ENCODE results near the gene MMP10.
"Not testable (repeated sequence)": the region's sequence is repeated elsewhere in the genome, so short reads cannot be mapped to it uniquely, and the experiment has no call there.

MMP10 gene

GRCh38 chr11:102783016-102783415 is 2.6 kb upstream of the MMP10 start:
- no peak for DNase-seq (ENCODE audit: low spot score)

GRCh38 chr11:102781676-102782075 is 1.2 kb upstream of the MMP10 start:
- no peak for DNase-seq (ENCODE audit: low spot score)

DNA sequence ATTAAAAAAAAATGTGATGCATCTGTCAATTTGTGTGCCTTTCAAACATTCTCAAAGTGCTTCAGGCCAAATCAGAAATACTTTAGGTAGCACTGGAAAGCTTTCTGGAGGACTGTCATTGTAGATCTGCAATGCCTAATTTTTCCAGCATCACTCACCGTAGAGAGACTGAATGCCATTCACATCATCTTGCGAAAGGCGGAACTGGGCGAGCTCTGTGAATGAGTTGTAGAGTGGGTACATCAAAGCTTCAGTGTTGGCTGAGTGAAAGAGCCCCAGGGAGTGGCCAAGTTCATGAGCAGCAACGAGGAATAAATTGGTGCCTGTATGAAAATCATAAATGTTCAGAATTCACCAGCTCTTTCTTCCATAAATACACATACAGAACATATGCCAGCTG is 4.0 kb downstream of the MMP10 start:
- DNase-seq (ENCODE audit: low spot score), result no peak

GRCh38 chr11:102773386-102773785 is 7.0 kb downstream of the MMP10 start:
- DNase-seq (ENCODE audit: low spot score), result no peak

DNA sequence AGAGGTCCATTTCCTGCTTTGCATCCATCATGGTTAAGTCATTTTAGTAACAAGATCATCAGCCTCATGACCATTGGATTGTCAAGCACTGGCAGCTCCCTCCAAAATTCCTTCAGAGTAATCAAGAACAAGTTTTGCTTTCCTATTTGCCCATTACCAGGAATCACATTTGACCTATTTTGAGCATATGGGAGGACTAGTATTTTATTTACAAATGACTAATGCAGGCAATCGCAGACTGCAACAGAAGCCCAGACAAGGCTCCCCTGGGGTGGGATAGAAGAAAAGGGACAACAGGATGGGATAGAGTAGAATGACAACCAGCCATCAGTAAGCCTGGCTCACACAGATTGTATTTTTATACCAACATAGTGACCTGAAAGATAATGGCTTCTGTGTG is 9.1 kb downstream of the MMP10 start:
- no peak for DNase-seq (ENCODE audit: low spot score)

DNA sequence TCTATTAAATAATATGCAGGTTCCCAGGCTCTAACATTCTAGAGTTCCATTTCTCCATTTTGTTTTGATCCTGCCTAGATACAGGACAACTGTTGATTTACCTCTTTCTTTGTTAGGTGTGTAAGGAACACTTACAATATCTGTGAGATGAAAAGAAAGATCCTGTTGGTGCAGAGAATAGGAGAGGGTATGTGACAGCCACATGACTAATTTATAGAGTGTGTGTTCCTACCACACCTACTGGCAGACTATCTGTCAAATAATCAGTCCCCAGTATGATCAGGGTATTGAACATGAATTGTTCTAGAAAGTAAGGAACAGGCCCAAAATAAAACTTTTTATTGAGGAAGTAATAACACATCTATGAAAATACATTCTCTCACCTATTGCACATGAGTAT is 10.2 kb downstream of the MMP10 start:
- DNase-seq (ENCODE audit: low spot score), result no peak

DNA sequence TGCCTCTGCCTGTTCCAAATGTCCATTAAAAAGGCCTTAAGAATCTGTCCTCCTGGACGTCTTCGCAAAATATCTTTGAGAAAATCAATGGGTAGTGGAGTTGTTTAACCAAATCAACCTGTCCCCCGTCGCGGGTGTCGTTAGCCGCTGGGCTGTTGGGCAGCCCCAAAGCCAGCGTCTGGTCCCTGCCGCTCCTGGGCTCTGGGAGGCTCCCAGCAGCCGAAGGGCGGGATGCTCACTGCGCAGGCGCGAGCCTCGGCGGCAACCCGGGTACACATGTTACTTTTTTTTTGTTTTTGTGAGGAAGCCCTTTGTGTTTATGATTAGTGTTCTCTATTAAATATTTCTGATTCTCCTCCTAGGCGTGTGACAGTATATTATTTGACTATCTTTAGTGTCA is 12.6 kb downstream of the MMP10 start:
- DNase-seq (ENCODE audit: low spot score), result no peak

- no peak for DNase-seq (ENCODE audit: low spot score)
Measured at GRCh38 chr11:102763440-102763839, 17.0 kb downstream of the MMP10 start.

DNA sequence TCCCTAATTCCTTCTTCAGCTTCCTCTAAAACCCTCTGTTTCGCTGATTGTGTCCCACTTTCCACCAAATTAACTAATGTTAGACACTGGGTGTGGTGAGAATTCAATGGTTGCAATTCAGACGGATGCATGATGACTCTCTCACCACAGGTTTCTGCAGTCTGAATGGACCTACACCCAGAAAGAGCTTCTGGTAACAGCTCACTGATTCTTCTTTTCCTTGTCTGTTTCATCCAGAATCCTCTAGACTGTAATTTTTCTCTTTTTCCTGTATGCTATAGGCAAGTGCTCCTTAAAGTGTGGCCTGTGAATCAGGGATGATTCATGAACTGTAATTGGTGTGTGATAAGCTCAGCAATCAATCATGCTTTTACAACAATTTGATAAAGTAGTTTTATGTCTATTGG is 18.1 kb downstream of the MMP10 start:
- DNase-seq (ENCODE audit: low spot score), result no peak

DNA sequence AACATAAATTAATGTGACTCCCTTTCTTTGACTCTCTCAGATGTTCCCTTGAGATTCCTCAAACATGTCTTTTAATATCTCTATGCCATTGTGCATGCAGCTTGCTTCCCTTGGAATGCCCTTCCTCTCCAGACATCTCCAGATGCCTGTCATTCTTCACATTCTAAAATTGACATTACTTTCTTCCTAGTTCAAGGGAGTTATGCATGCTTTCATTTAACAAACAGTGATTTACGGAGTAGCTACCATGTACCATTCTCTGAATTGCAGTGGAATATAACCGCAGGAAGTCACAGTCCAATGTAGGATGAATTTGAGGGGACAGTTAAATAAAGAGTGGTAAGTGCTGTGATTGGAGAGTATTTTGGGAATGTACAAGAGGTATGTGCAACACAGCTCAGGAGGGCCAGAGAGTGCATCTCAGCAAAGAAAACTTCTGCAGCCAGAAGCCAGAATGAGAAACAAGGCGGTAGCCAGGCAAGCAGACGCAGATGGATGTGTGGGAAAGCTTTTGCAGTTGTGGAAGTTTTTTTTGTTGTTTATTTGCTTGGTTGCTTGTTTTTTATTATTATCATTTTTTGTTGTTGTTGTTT is 18.7 kb downstream of the MMP10 start:
- DNase-seq (ENCODE audit: low spot score), result no peak

GRCh38 chr11:102760344-102761035 is 19.9 kb downstream of the MMP10 start:
- no peak for DNase-seq (ENCODE audit: low spot score)

- no peak for DNase-seq (ENCODE audit: low spot score)
Measured at GRCh38 chr11:102757823-102758549, 22.4 kb downstream of the MMP10 start.

DNA sequence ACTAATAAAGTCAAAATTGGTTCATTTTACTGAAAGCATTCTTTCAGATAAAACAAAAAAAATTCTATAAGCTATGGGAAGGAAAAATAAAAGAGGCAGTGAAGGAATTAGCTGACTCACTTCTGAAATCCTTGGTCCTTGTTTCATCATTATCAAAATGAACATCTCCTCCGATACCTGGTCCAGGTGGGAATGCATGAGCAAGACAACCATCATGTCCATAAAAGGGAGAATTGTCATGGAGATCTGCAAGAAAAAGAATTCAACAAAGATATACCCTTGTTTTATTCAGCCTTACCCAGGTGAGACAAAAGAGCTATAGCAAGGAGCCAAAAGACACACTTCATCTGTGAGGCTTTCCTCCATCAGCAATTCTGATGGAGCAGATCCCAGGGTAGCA is 27.2 kb downstream of the MMP10 start:
- DNase-seq (ENCODE audit: low spot score), result no peak

DNA sequence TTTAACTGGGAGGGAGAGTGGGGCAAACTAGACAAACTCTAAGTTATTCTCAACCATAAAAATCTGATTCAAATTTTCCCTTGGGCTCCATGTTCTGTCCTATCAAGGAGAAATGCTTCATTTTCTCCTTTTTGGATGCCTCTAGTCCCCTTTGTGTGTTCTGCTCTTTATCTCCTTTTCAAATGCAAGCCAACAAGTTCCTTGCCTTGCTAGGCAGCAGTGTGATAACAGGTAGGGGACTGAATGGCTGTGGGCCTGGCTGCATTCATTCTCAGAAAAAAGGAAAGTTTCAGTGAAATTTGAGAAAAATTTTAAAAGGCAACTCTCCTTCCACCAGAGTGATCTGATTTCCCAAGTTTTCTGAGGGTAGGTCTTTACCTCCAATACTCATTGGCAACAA is 28.8 kb downstream of the MMP10 start:
- DNase-seq (ENCODE audit: low spot score), result no peak

DNA sequence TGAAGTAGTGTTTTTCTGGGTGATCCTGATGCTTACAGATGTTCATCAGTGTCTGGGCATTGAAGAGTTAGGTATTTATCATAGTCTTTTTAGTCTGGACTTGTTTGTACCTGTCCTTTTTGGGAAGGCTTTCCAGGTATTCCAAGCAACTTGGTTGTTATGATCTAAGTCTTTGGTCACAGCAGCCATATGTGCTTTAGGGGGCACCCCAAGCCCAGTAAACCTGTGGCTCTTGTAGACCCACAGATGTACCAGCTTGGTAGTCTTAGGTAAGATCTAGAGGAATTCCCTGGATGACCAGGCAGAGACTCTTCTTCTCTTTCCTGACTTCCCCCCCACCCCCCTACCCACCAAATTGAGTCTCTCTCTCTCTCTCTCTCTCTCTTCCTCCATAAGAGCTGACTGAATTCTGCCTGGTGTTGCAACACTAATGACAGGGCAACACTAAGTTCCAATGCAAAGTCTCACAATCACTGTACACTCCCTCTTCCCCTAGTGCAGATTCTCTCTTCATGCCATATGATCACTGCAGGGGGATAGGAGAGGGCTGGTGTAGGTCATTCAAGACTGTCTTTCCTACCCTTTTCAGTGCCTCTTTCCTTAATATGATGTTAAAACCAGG is 31.2 kb downstream of the MMP10 start:
- no peak for DNase-seq (ENCODE audit: low spot score)

- not testable (repeated sequence) for DNase-seq (ENCODE audit: low spot score)
Measured at GRCh38 chr11:102746746-102747578, 33.5 kb downstream of the MMP10 start.

DNA sequence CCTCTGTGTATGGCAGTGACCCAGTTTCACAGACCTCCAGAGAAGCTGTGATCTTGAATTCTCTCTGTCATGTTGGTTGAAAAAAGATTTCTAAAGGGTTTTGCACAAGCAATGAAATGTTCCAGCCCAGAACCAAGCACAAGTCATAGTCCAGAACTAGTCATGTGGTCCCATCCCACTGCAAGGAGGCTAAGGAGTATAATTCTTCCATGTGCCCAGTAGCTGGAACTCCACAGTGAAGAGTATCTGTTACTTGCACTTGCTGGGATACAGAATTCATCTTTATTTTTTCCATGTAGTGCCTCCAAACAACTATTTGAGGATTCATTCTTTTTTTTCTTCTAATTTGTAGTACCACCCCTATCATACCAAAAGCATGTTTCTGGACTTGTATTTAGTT is 45.8 kb downstream of the MMP10 start:
- DNase-seq (ENCODE audit: low spot score), result no peak

DNA sequence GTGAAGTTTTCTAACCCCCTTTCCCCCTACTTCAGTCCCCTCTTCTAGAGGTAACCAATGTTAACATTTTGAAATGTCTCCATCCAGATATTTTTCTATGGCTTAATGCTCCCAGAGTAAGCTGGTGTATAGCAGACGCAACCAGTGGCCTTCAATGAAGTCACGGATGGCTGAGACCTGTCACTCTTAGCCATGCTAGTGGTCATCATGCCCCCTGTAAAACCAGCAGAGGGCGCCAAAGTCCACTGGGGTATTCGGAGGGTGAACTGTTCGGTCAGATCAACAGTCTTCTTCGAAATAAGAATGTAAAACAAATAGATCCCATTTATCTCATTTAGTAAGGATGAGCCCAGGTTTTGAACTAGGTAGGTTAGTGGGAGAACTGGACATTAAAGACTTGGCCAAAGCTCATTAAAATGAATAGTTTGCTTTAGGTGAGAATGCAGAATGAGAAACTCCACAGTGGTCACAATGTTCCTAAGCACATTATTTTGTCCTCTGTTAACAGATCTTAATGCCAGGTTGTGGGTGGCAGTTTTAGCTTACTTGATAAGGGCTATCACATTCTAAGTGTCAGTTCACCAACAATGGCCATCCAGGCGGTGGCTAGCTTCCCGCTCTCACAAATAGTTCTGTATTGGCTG is 47.1 kb downstream of the MMP10 start:
- DNase-seq (ENCODE audit: low spot score), result peak; percentile 16

DNA sequence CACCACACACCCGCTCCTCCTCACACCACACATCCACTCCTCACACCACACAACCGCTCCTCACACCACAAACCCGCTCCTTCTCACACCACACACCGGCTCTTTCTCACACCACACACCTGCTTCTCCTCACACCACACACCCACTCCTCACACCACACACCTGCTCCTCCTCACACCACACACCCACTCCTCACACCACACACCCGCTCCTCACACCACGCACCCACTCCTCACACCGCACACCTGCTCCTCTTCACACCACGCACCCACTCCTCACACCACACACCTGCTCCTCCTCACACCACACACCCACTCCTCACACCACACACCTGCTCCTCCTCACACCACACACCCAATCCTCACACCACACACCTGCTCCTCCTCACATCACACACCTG is 49.5 kb downstream of the MMP10 start:
- not testable (repeated sequence) for DNase-seq (ENCODE audit: low spot score)

DNA sequence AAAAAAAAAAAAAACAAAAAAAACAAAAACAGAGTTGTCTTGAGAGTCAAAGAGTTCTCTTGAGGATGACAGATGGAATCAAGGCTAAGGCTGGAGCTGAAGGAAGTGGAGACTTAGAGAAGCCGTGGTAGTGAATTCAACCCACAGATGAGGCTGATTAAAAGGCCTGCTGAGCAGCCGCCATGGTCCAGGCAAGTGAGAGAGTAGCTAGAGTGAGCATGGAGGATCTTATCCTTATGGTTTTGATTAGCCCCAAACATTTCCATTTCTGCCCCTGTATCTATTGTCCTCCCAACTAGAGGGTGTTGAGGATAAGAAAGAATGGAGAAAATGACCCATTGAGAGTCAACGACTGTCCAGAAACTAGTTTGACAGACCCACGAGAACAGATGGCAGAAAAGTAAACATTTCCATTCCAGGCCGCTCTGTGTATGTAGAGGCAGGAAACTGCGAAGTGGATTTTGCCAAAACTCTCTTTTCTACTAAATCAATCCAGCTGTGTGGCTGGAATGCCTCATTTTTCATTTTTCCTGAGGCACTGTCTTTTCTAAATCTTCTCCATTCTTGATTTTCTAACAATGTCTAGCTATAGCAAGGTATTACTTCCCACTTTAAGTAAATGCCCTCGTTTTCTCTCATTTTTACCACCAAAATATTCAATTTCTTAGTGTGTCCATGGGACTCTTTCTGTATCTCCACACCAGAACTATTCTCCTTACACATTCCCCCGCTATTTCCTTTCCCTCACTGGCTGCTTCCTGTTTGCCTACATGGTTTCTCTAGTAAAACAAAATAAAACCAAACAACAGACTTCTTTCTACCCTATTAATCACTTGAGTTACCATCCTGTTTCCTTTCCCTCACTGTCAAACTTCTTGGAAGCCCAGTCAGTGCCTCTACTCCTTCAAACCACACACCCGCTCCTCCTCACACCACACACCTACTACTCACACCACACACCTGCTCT is 50.3 kb downstream of the MMP10 start:
- DNase-seq (ENCODE audit: low spot score), result no peak
